Breast epithelium (tissue), 4 donors: Measurements from ENCODE around the gene TMEM178A. TPM values are rescaled to one million over a fixed set of nuclear protein-coding genes. Genes with fewer than 3 reads are reported as not detected.
A peak's percentile ranks its signal among the peaks of the same experiment; 100 is the strongest.

Experiments
- DNase-seq, 2 donors: peaks; one replicate each; pipeline ENCODE4 v3.0.0-alpha.2; 2019; ENCODE audit warnings: low spot score in 2 of 2
- H3K27ac ChIP-seq, 2 donors: fragments of 200-600 bp; sonication (generic) in 1 of 2; one replicate each; pipeline ENCODE4 v1.5.1; 2016 to 2019; ENCODE audit warnings: mild to moderate bottlenecking in 1 of 2
- H3K27me3 ChIP-seq, 2 donors: fragments of 200-600 bp; sonication (generic) in 1 of 2; one replicate each; pipeline versions ENCODE4 v1.5.1 to v1.6.0; 2017 to 2019; ENCODE audit warnings: control low read depth in 1 of 2, mild to moderate bottlenecking in 1 of 2
- H3K36me3 ChIP-seq: fragments of 200-600 bp; one replicate; pipeline ENCODE4 v1.5.1; 2019
- H3K4me1 ChIP-seq, 2 donors: fragments of 200-600 bp; sonication (generic); one replicate each; pipeline ENCODE4 v1.5.1; 2016 to 2019; ENCODE audit warnings: control low read depth in 1 of 2
- H3K4me3 ChIP-seq, 3 donors: fragments of 200-600 bp; sonication (generic); 1 replicate in 2 of 3; 2 replicates in 1 of 3; pipeline ENCODE4 v1.5.1; 2016 to 2019; ENCODE audit warnings: mild to moderate bottlenecking in 3 of 3, moderate library complexity in 2 of 3
- H3K9me3 ChIP-seq, 2 donors: fragments of 200-600 bp; sonication (generic) in 1 of 2; one replicate each; pipeline ENCODE4 v1.5.1; 2016 to 2019; ENCODE audit warnings: control low read depth in 1 of 2
- POLR2A ChIP-seq: fragments of 450-650 bp; IDR thresholded peaks from one replicate; pipeline ENCODE4 v1.6.1; 2016; ENCODE audit warnings: antibody characterized with exemption, mild to moderate bottlenecking, moderate library complexity
- POLR2AphosphoS5 ChIP-seq, 3 donors: sonication (generic); formaldehyde crosslinking; IDR thresholded peaks; one replicate each; pipeline ENCODE4 v1.6.1; 2017; ENCODE audit warnings: antibody characterized with exemption in 3 of 3
- intact Hi-C: fragments of 100-400 bp; cut with DNase I; formaldehyde crosslinking; loops from one replicate; pipeline ENCODE4 v1.15.1; 2023; ENCODE audit warnings: low total_unique reads
- total RNA-seq, 3 donors: library from RNA; depleted of rRNA; stranded (reverse); fragments of >200 nt; gene quantifications; one replicate each; pipeline ENCODE4 v1.1.0, GENCODE V29; 2016
- TF ChIP-seq, protein P1 (sequence below), 3 donors: fragments of 450-650 bp; IDR thresholded peaks; one replicate each; pipeline ENCODE4 v1.5.1; 2016 to 2017; ENCODE audit warnings: antibody characterized with exemption in 3 of 3, mild to moderate bottlenecking in 3 of 3, moderate library complexity in 3 of 3

The TMEM178A gene
- 1 to 10 TPM; 1.9 to 9.4 (median 3.6) TPM for total RNA-seq

- peaks cover 2 to 20% of the 10 kb centered on the region in 2 donors for H3K27me3 ChIP-seq
- H3K4me1 ChIP-seq, result no peaks in the 10 kb centered on the region
- no peaks in the 10 kb centered on the region for H3K9me3 ChIP-seq
- intact Hi-C loops, result no loop called here
- no peak for DNase-seq
- no peaks in the 10 kb centered on the region for H3K36me3 ChIP-seq
- peak within 1 kb of the TSS; percentile 41 to 82 (median 64) for H3K4me3 ChIP-seq
- H3K27ac ChIP-seq, result peak within 1 kb of the TSS in 1 of 2 donors; percentile 49
- no peak for TF ChIP-seq POLR2A
- TF ChIP-seq, protein P1, sequence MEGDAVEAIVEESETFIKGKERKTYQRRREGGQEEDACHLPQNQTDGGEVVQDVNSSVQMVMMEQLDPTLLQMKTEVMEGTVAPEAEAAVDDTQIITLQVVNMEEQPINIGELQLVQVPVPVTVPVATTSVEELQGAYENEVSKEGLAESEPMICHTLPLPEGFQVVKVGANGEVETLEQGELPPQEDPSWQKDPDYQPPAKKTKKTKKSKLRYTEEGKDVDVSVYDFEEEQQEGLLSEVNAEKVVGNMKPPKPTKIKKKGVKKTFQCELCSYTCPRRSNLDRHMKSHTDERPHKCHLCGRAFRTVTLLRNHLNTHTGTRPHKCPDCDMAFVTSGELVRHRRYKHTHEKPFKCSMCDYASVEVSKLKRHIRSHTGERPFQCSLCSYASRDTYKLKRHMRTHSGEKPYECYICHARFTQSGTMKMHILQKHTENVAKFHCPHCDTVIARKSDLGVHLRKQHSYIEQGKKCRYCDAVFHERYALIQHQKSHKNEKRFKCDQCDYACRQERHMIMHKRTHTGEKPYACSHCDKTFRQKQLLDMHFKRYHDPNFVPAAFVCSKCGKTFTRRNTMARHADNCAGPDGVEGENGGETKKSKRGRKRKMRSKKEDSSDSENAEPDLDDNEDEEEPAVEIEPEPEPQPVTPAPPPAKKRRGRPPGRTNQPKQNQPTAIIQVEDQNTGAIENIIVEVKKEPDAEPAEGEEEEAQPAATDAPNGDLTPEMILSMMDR (IDR thresholded peaks at IDR 0.05), result no peak
These were observed at the start of gene TMEM178A for GRCh38 chr2:39665811-39666490. TMEM178A (plus strand) TSS chr2:39665917; CDS start chr2:39665975, 58 bp downstream.

DNA sequence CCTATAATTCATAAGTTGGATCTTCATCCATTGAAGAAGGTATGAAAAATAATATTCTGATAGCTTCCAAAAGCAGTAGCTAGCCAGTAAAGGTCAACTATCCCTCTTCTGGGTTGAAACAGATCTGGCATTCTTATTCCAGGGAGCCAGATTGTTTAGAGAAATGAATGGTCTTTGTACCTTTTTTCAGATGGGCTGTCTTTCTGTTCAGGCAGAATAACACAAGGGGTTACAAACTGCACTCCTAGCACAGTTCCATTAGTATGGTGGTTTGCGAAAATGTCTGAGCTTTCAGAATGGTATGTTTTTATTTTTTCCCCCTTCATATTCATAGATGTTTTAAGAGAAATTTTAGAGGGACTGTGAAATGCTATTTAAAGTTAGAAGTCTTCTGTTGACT is 47.5 kb upstream of the TMEM178A start:
- Histone ChIP-seq H3K9me3 (no peaks in the 10 kb centered on the region), H3K27ac (no peak overlapping the region), H3K4me3 (no peak overlapping the region), H3K4me1 (no peaks in the 10 kb centered on the region), H3K36me3 (no peaks in the 10 kb centered on the region), H3K27me3 (no peaks in the 10 kb centered on the region)
- no peak for DNase-seq
- intact Hi-C loops, result no loop called here
- TF ChIP-seq, protein P1 (IDR thresholded peaks at IDR 0.05), result no peak
- TF ChIP-seq POLR2AphosphoS5 (IDR thresholded peaks at IDR 0.05) (no peak), POLR2A (no peak)

DNA sequence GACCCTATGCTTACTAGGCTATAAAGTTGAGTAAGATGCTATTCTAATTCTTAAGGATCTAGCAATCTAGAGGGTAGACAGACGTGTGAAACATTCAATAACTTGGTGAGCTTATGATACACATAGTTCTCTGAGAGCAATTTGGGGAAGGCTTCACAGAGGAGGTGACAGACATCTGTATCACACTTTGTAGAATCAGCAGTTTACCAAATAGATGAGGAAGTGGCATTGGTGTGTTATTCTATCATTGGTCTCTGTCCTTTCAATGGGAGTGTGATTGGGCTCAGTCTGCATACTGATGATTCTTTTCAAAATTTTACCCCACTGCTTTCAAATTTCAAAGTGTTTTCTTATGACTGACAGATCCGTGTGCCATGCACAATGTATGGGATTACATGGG is 47.0 kb upstream of the TMEM178A start:
- no peak for DNase-seq
- intact Hi-C loops, result no loop called here
- H3K27ac ChIP-seq, result no peak overlapping the region
- TF ChIP-seq, protein P1 (IDR thresholded peaks at IDR 0.05), result no peak
- H3K36me3 ChIP-seq, result no peaks in the 10 kb centered on the region
- no peaks in the 10 kb centered on the region for H3K9me3 ChIP-seq
- no peaks in the 10 kb centered on the region for H3K27me3 ChIP-seq
- no peaks in the 10 kb centered on the region for H3K4me1 ChIP-seq
- no peak overlapping the region for H3K4me3 ChIP-seq

DNA sequence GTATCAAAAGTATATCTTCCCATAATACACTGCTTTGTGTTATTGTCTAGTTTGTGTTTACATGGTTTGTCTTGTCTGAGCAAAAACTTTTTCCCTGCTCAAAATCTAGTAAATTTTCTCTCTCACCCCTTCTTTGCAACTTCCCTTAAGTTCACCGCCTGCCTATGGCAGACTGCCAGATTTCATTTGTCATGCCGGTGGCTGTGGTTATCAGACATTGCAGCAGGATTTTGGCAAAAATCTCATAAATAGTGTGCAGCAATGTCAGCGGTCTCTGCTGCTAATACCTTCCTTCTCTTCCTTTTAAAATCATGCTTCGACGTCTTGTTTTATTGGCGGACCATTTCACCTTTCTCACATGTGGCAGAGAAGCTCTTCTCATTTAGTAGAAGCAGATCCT is 45.6 kb upstream of the TMEM178A start:
- Histone ChIP-seq H3K4me3 (no peak overlapping the region), H3K4me1 (peaks cover 0 to 4% of the 10 kb centered on the region in 2 donors), H3K27ac (no peak overlapping the region), H3K9me3 (no peaks in the 10 kb centered on the region), H3K27me3 (no peaks in the 10 kb centered on the region), H3K36me3 (no peaks in the 10 kb centered on the region)
- TF ChIP-seq POLR2AphosphoS5 (IDR thresholded peaks at IDR 0.05) (no peak), POLR2A (no peak)
- TF ChIP-seq, protein P1 (IDR thresholded peaks at IDR 0.05), result no peak
- DNase-seq, result no peak
- intact Hi-C loops, result no loop called here

DNA sequence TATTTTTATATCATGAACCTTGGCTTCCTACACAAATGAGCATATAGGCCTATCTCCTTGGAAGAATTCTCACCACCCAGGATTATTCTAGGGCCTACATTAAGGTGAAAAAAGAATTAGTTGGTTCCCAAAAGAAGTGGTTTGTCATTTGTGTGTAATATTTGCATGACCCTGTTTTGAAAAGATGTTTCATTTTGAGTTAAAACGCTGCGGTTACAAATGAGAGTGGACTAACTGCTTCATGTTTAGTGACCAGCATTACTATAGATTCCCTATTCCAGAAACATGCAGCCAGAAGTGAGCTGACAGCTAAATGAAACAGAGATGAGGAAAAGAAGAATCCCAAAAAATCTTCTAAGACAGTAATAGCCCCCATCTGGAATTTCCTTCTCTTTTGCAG is 44.1 kb upstream of the TMEM178A start:
- H3K27me3 ChIP-seq, result no peaks in the 10 kb centered on the region
- H3K4me1 ChIP-seq, result peaks cover 0 to 4% of the 10 kb centered on the region in 2 donors
- no peak overlapping the region for H3K27ac ChIP-seq
- TF ChIP-seq POLR2AphosphoS5 (IDR thresholded peaks at IDR 0.05) (no peak), POLR2A (no peak)
- TF ChIP-seq, protein P1 (IDR thresholded peaks at IDR 0.05), result no peak
- H3K4me3 ChIP-seq, result no peak overlapping the region
- intact Hi-C loops, result no loop called here
- no peak for DNase-seq
- no peaks in the 10 kb centered on the region for H3K36me3 ChIP-seq
- H3K9me3 ChIP-seq, result no peaks in the 10 kb centered on the region
